H9 (cell line): ENCODE results near the gene FMO4. TPM values are rescaled to one million over a fixed set of nuclear protein-coding genes. Genes with fewer than 3 reads are reported as not detected.

Experiments
- DNase-seq: peaks from one replicate; pipeline ENCODE4 v3.0.0-alpha.2; 2017
- H2AFZ ChIP-seq: one replicate; pipeline ENCODE4 v1.6.1; 2013; ENCODE audit warnings: mild to moderate bottlenecking, low read length, control low read depth, moderate library complexity
- H2AK5ac ChIP-seq: 2 replicates; pipeline ENCODE4 v1.6.1; 2013; ENCODE audit warnings: low read length, control low read depth, mixed read lengths; ENCODE audit not compliant: insufficient read length
- H2BK120ac ChIP-seq: one replicate; pipeline ENCODE4 v1.6.1; 2013; ENCODE audit warnings: low read depth, mild to moderate bottlenecking, low read length, control low read depth, inconsistent platforms; ENCODE audit not compliant: poor library complexity, severe bottlenecking
- H2BK12ac ChIP-seq: 2 replicates; pipeline ENCODE4 v1.6.1; 2013; ENCODE audit warnings: low read length, control low read depth, mixed read lengths, low read depth; ENCODE audit not compliant: insufficient read length
- H2BK15ac ChIP-seq: 2 replicates; pipeline ENCODE4 v1.6.1; 2013; ENCODE audit warnings: low read depth, low read length, control low read depth
- H2BK20ac ChIP-seq: one replicate; pipeline ENCODE4 v1.6.1; 2013; ENCODE audit warnings: low read depth, mild to moderate bottlenecking, low read length, control low read depth, inconsistent platforms; ENCODE audit not compliant: poor library complexity, severe bottlenecking
- H2BK5ac ChIP-seq: 2 replicates; pipeline ENCODE4 v1.6.1; 2013; ENCODE audit warnings: low read length, control low read depth, mixed read lengths; ENCODE audit not compliant: insufficient read length
- H3K14ac ChIP-seq: 2 replicates; pipeline ENCODE4 v1.6.1; 2013; ENCODE audit warnings: low read length, control low read depth; ENCODE audit not compliant: insufficient read depth
- H3K18ac ChIP-seq: 2 replicates; pipeline ENCODE4 v1.6.1; 2013; ENCODE audit warnings: low read depth, mild to moderate bottlenecking, mixed read lengths, low read length, control low read depth; ENCODE audit not compliant: insufficient read length
- H3K23ac ChIP-seq: 2 replicates; pipeline ENCODE4 v1.6.1; 2013; ENCODE audit warnings: low read length, control low read depth, mixed read lengths, low read depth; ENCODE audit not compliant: insufficient read length
- H3K23me2 ChIP-seq: 2 replicates; pipeline ENCODE4 v1.6.1; 2013; ENCODE audit warnings: low read depth, mild to moderate bottlenecking, mixed read lengths, low read length, control low read depth; ENCODE audit not compliant: insufficient read length, poor library complexity, severe bottlenecking
- H3K27ac ChIP-seq: 2 replicates; pipeline ENCODE4 v1.5.1; 2013; ENCODE audit warnings: low read length, control low read depth, mixed read lengths, low read depth; ENCODE audit not compliant: insufficient read length
- H3K27me3 ChIP-seq: 2 replicates; pipeline ENCODE4 v1.6.1; 2013; ENCODE audit warnings: low read length, control low read depth, inconsistent platforms; ENCODE audit not compliant: insufficient read depth
- H3K4ac ChIP-seq: 2 replicates; pipeline ENCODE4 v1.6.1; 2013; ENCODE audit warnings: low read depth, mild to moderate bottlenecking, control low read depth, inconsistent platforms, low read length, moderate library complexity
- H3K4me1 ChIP-seq: 2 replicates; pipeline ENCODE4 v1.6.1; 2013; ENCODE audit warnings: low read length, control low read depth, inconsistent platforms; ENCODE audit not compliant: insufficient read depth
- H3K4me2 ChIP-seq: 2 replicates; pipeline ENCODE4 v1.6.1; 2013; ENCODE audit warnings: low read length, control low read depth, mixed read lengths; ENCODE audit not compliant: insufficient read length, insufficient read depth
- H3K56ac ChIP-seq: 2 replicates; pipeline ENCODE4 v1.6.1; 2013; ENCODE audit warnings: low read depth, mild to moderate bottlenecking, mixed read lengths, low read length, control low read depth; ENCODE audit not compliant: insufficient read length
- H3K79me1 ChIP-seq: 2 replicates; pipeline ENCODE4 v1.6.1; 2013; ENCODE audit warnings: low read depth, mild to moderate bottlenecking, moderate library complexity, low read length, control low read depth, inconsistent platforms; ENCODE audit not compliant: insufficient read depth, poor library complexity, severe bottlenecking
- H3K79me2 ChIP-seq: 2 replicates; pipeline ENCODE4 v1.6.1; 2013; ENCODE audit warnings: low read length, control low read depth, inconsistent platforms; ENCODE audit not compliant: insufficient read depth
- H3K9ac ChIP-seq: 2 replicates; pipeline ENCODE4 v1.6.1; 2013; ENCODE audit warnings: low read length, control low read depth, mixed read lengths; ENCODE audit not compliant: insufficient read length; ENCODE audit errors: extremely low read depth
- H3K9me3 ChIP-seq: one replicate; pipeline ENCODE4 v1.6.1; 2013; ENCODE audit warnings: low read depth, low read length, inconsistent platforms; ENCODE audit not compliant: control insufficient read depth
- H3T11ph ChIP-seq: one replicate; pipeline ENCODE4 v1.6.1; 2013; ENCODE audit warnings: mild to moderate bottlenecking, low read length, control low read depth, inconsistent platforms
- H4K20me1 ChIP-seq: one replicate; pipeline ENCODE4 v1.6.1; 2013; ENCODE audit not compliant: control insufficient read depth, insufficient read length, insufficient read depth
- H4K5ac ChIP-seq: 2 replicates; pipeline ENCODE4 v1.6.1; 2013; ENCODE audit warnings: low read depth, mild to moderate bottlenecking, mixed read lengths, low read length, control low read depth; ENCODE audit not compliant: insufficient read length
- H4K8ac ChIP-seq: replicated peaks from 2 replicates; pipeline ENCODE4 v1.6.1; 2013; ENCODE audit warnings: low read length, control low read depth, mixed read lengths, low read depth; ENCODE audit not compliant: insufficient read length
- H4K91ac ChIP-seq: 2 replicates; pipeline ENCODE4 v1.6.1; 2013; ENCODE audit warnings: low read depth, mild to moderate bottlenecking, moderate library complexity, mixed read lengths, low read length, control low read depth; ENCODE audit not compliant: insufficient read length
- H3K27ac Mint-ChIP-seq, 3 experiments: 2 replicates in 2 of 3; 3 replicates in 1 of 3; pipeline ENCODE4 v1.8.0; 2020 to 2021; ENCODE audit warnings: mixed read lengths in 3 of 3, mild to moderate bottlenecking in 1 of 3, moderate library complexity in 1 of 3
- H3K27me3 Mint-ChIP-seq: 2 replicates; pipeline ENCODE4 v1.8.0; 2021; ENCODE audit warnings: low read depth, mild to moderate bottlenecking, moderate library complexity, mixed read lengths
- H3K36me3 Mint-ChIP-seq, 3 experiments: 2 replicates in 2 of 3; 3 replicates in 1 of 3; pipeline ENCODE4 v1.8.0; 2020 to 2021; ENCODE audit warnings: low read depth in 3 of 3, mixed read lengths in 3 of 3; ENCODE audit not compliant: insufficient read depth in 1 of 3
- H3K4me1 Mint-ChIP-seq, 2 experiments: 2 replicates each; pipeline ENCODE4 v1.8.0; 2020; ENCODE audit warnings: mixed read lengths in 2 of 2
- H3K4me3 Mint-ChIP-seq, 2 experiments: 2 replicates in 1 of 2; 3 replicates in 1 of 2; pipeline ENCODE4 v1.8.0; 2020 to 2021; ENCODE audit warnings: mild to moderate bottlenecking in 2 of 2, mixed read lengths in 2 of 2, moderate library complexity in 1 of 2
- H3K9me3 Mint-ChIP-seq, 2 experiments: 2 replicates in 1 of 2; 3 replicates in 1 of 2; pipeline ENCODE4 v1.8.0; 2020; ENCODE audit warnings: mild to moderate bottlenecking in 2 of 2, mixed read lengths in 2 of 2, moderate library complexity in 1 of 2
- WGBS: extraction: QIAGEN DNeasy Blood & Tissue Kit; methylation state at CpG from one replicate; pipeline ENCODE4 v1.1.7; 2013; ENCODE audit warnings: missing lambda C conversion rate, low lambda C conversion rate, mixed read lengths; ENCODE audit not compliant: insufficient read length; ENCODE audit errors: extremely low coverage; 5-methylcytosine and 5-hydroxymethylcytosine counted together
- total RNA-seq: library from RNA; stranded (reverse); gene quantifications from 2 replicates; pipeline ENCODE4 v1.2.1, GENCODE V29; 2021
- TF ChIP-seq, protein P1 (sequence below): fragments of 200-600 bp; sonication (generic); conservative IDR thresholded peaks from 3 replicates; pipeline ENCODE4 v1.8.0; 2021; ENCODE audit warnings: antibody characterized with exemption, mild to moderate bottlenecking

Gene FMO4
- total RNA-seq, 1 experiment from 2014 or later: 1.8 TPM

- H3K27me3 ChIP-seq: no peaks in the 10 kb centered on the region
- no peak overlapping the region for H3K23ac ChIP-seq
- no peaks in the 10 kb centered on the region for H4K20me1 ChIP-seq
- TF ChIP-seq, protein P1, sequence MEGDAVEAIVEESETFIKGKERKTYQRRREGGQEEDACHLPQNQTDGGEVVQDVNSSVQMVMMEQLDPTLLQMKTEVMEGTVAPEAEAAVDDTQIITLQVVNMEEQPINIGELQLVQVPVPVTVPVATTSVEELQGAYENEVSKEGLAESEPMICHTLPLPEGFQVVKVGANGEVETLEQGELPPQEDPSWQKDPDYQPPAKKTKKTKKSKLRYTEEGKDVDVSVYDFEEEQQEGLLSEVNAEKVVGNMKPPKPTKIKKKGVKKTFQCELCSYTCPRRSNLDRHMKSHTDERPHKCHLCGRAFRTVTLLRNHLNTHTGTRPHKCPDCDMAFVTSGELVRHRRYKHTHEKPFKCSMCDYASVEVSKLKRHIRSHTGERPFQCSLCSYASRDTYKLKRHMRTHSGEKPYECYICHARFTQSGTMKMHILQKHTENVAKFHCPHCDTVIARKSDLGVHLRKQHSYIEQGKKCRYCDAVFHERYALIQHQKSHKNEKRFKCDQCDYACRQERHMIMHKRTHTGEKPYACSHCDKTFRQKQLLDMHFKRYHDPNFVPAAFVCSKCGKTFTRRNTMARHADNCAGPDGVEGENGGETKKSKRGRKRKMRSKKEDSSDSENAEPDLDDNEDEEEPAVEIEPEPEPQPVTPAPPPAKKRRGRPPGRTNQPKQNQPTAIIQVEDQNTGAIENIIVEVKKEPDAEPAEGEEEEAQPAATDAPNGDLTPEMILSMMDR: no peak
- H3K4ac ChIP-seq: no peak overlapping the region
- no peak overlapping the region for H2BK12ac ChIP-seq
- H3K4me3 Mint-ChIP-seq: no peak overlapping the region
- DNase-seq: no peak
- no peaks in the 10 kb centered on the region for H3K4me1 ChIP-seq
- no peaks in the 10 kb centered on the region for H3K23me2 ChIP-seq
- no peak overlapping the region for H2BK120ac ChIP-seq
- no peak overlapping the region for H4K5ac ChIP-seq
- peaks cover 0 to under 1% of the 10 kb centered on the region in 2 experiments; a peak in 2 of 4 replicates for H3K4me1 Mint-ChIP-seq
- H2BK15ac ChIP-seq: no peak overlapping the region
- no peak overlapping the region for H3K27ac ChIP-seq
- no peaks in the 10 kb centered on the region for H3K9me3 ChIP-seq
- no peak overlapping the region for H2AFZ ChIP-seq
- peaks cover 2% of the 10 kb centered on the region for H3K27me3 Mint-ChIP-seq
- no peak overlapping the region for H2BK5ac ChIP-seq
- no peaks in the 10 kb centered on the region for H3K79me1 ChIP-seq
- no peak overlapping the region for H3K14ac ChIP-seq
- no peak overlapping the region for H4K91ac ChIP-seq
- H3K79me2 ChIP-seq: no peaks in the 10 kb centered on the region
- H3K9me3 Mint-ChIP-seq: no peaks in the 10 kb centered on the region; a peak in 2 of 5 replicates
- H3K9ac ChIP-seq: no peak overlapping the region
- no peak overlapping the region for H3K4me2 ChIP-seq
- H3T11ph ChIP-seq: no peak overlapping the region
- H3K27ac Mint-ChIP-seq: no peak overlapping the region
- WGBS: no CpG with 5 or more reads among the region's 2 CpGs
- peaks cover 0 to 3% (median under 1%) of the 10 kb centered on the region in 3 experiments; a peak in 3 of 7 replicates for H3K36me3 Mint-ChIP-seq
- H3K56ac ChIP-seq: no peak overlapping the region
- no peak overlapping the region for H3K18ac ChIP-seq
- no peak overlapping the region for H2BK20ac ChIP-seq
- H2AK5ac ChIP-seq: no peak overlapping the region
- no peak overlapping the region for H4K8ac ChIP-seq
Observed at GRCh38 chr1:171366816-171367215, 52.8 kb downstream of the FMO4 start.
